GM12891 (cell line): ENCODE results near the gene PRR36.

ENCODE experiments used
- DNase-seq: peaks from one replicate; pipeline ENCODE4 v3.0.0; 2011; ENCODE audit warnings: low spot score; ENCODE audit not compliant: insufficient read length
- FAIRE-seq: peaks from 2 replicates; lab custom pipeline; 2011; peaks lifted over from hg19 to GRCh38; lab: Jason Lieb, UNC
- PAX5 ChIP-seq: IDR thresholded peaks from 2 replicates; pipeline ENCODE4 v1.6.1; 2011; ENCODE audit warnings: low read length, moderate library complexity, mild to moderate bottlenecking; ENCODE audit not compliant: insufficient read depth, severe bottlenecking
- POLR2A ChIP-seq: IDR thresholded peaks from 2 replicates; pipeline ENCODE4 v1.6.1; 2011; ENCODE audit warnings: low read depth, low read length, control low read depth
- POLR2AphosphoS5 ChIP-seq: IDR thresholded peaks from 2 replicates; pipeline ENCODE4 v1.6.1; 2011; ENCODE audit warnings: low read depth, low read length, control low read depth
- POU2F2 ChIP-seq: IDR thresholded peaks from 2 replicates; pipeline ENCODE4 v1.6.1; 2011; ENCODE audit warnings: low read depth, mild to moderate bottlenecking, control low read depth, low read length, moderate library complexity
- SPI1 ChIP-seq: IDR thresholded peaks from 2 replicates; pipeline ENCODE4 v1.6.1; 2011; ENCODE audit warnings: low read depth, low read length, control low read depth
- TAF1 ChIP-seq: IDR thresholded peaks from 2 replicates; pipeline ENCODE4 v1.6.1; 2011; ENCODE audit warnings: low read depth, low read length, control low read depth

Gene PRR36

DNA sequence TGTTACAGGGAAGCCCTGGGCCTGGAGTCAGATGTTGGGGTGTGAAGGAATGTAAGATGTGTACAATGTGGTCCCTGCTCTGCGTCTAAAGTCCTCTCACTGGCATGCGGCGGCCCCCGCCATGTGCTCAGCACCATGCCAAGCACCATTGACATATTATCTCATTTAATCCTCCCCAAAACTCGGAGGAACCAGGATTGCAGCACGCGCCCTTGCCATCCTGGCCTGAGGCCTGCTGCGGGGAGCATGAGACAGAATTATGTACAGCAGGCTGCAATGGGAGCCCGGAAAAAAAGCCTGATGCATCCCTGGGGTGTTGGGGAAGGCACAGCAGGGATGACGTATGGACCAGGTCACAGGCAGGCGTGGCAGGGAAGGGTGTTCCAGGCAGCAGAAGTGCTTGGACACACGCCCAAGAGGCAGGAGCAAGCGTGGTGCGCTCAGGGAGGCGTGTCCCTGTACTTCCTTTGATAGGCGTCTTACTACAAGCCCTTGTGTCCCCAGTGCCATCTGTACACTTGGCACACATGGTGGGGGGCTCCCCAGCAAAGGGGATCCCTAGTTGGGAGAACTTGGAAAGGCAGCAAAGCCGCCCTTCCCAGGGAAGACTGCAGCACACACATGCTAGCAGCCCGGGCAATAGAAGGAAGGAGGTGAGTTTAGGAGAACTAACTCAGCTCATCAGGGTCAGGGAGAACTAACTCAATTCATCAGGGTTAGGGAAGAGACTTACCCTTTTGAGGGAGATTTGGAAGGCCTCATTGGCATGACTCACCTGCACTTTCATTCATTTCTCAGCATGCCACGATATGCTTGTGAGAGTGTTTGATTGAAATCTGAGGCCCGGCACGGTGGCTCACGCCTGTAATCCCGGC, 40.7 kb downstream of the PRR36 start:
- DNase-seq (no peak), FAIRE-seq (no peak)
- no peak for TF ChIP-seq POLR2A
- no peak for TF ChIP-seq SPI1
- TF ChIP-seq TAF1: no peak
- no peak for TF ChIP-seq POLR2AphosphoS5
- no peak for TF ChIP-seq PAX5
- no peak for TF ChIP-seq POU2F2

DNA sequence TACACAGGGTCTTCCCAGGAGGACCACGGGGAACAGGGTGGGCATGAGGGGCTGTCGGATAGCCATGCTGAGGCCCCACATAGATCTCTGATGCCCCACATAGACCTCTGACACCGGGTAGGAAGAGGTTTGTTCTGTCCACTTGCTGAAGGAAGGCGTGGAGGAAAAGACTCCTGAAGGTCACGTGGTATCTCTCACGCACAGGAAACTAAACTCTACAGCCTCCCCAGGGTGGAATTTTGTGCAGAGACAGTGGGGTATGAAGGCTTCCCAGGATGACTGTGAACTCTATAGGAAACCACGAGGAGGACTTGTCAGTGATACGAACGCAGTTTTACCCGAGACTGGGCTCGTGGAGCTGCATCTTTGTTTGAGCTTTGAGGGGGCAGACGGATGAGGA, 41.4 kb downstream of the PRR36 start:
- TF ChIP-seq POLR2A (no peak), TAF1 (no peak), POU2F2 (no peak), SPI1 (no peak), PAX5 (no peak), POLR2AphosphoS5 (no peak)
- no peak for DNase-seq
- no peak for FAIRE-seq

- no peak for TF ChIP-seq PAX5
- TF ChIP-seq POU2F2: no peak
- TF ChIP-seq POLR2AphosphoS5: no peak
- no peak for TF ChIP-seq POLR2A
- no peak for TF ChIP-seq TAF1
- no peak for TF ChIP-seq SPI1
- no peak for FAIRE-seq
- no peak for DNase-seq
Measured at GRCh38 chr19:7832009-7832408, 42.2 kb downstream of the PRR36 start.

DNA sequence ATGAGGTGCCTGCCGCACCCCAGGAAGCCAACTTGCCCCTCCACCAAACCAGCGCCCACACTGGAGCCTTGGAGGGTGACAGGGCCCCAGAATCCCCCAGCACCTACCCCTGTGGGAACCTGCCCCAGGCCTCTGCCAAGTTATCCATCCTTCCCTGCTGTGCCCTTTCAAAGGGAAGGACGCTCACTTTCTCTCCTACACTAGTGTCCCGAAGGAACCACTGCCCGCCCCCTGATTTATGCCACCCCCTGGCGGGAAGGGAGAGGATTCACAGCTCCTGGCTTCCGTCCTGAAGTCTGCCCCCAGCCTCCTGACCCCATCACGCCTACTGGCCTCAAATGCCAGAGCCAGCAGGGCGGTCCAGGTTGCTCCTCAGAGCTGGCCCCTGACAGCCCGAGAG, 42.7 kb downstream of the PRR36 start:
- FAIRE-seq: no peak

GRCh38 chr19:7830823-7831222, 43.4 kb downstream of the PRR36 start:
- TF ChIP-seq POU2F2: no peak
- TF ChIP-seq TAF1: no peak
- TF ChIP-seq POLR2A: no peak
- TF ChIP-seq SPI1: no peak
- TF ChIP-seq POLR2AphosphoS5: no peak
- no peak for TF ChIP-seq PAX5
- DNase-seq (no peak), FAIRE-seq (no peak)

More for the DNA sequence above, 42.7 kb downstream of the PRR36 start:
- TF ChIP-seq POLR2AphosphoS5 (no peak), POU2F2 (no peak), PAX5 (no peak), SPI1 (no peak)
- DNase-seq: no peak

- TF ChIP-seq TAF1 (no peak), POLR2AphosphoS5 (no peak), SPI1 (no peak), POLR2A (no peak), POU2F2 (no peak), PAX5 (no peak)
- FAIRE-seq (no peak), DNase-seq (no peak)
Measured at GRCh38 chr19:7830272-7830771, 43.9 kb downstream of the PRR36 start.

DNA sequence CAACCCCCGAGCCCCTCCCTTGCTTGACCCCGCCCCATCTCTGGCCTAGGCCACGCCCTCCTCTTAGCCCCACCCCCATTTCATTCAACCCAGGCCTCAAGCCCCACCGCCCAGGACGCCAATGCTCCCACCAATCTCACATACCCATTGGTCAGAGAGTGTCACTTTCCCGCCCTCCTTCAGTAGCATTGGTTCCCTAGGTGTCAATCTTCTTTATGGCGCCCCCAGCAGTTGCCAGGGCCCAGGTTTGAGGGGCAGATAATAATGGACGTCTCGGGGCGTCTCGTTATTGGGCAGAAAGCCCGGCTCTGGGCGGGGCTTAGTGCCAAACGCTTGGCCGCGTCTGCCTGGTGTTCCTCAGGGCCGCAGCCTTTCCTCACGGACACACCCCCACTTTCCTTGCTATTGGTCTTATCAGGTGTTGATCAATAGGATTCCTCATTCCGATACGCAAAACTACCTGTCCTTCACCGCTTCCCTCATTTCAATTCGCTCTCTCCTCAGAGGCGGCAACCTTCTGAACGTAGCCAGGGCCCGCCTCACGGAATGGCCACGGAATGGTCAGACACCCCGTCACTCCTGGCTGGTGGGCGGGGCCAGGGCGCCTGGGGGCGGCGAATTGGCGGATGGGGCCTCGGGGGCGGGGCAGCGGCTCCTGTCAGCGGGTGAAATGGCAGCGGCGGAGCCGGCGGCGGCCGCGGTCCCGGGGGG, 44.5 kb downstream of the PRR36 start, which contains the start of gene EVI5L:
Gene EVI5L, plus strand, starts transcription at position 658 of the 711 bp plus-strand sequence. CDS start 16,325 bp downstream, outside the sequence.
- peak; percentile 100 for FAIRE-seq
- peak; percentile 100 for DNase-seq
- TF ChIP-seq POLR2A: no peak
- no peak for TF ChIP-seq POLR2AphosphoS5
- TF ChIP-seq POU2F2: no peak
- TF ChIP-seq TAF1: no peak
- no peak for TF ChIP-seq PAX5
- TF ChIP-seq SPI1: no peak

- no peak for DNase-seq
- FAIRE-seq: no peak
- TF ChIP-seq POLR2A (no peak), TAF1 (no peak), POLR2AphosphoS5 (no peak), SPI1 (no peak), POU2F2 (no peak), PAX5 (no peak)
Measured at GRCh38 chr19:7829166-7829520, 45.0 kb downstream of the PRR36 start.
